ENCODE data around the gene SHROOM1.

Gene SHROOM1

DNA sequence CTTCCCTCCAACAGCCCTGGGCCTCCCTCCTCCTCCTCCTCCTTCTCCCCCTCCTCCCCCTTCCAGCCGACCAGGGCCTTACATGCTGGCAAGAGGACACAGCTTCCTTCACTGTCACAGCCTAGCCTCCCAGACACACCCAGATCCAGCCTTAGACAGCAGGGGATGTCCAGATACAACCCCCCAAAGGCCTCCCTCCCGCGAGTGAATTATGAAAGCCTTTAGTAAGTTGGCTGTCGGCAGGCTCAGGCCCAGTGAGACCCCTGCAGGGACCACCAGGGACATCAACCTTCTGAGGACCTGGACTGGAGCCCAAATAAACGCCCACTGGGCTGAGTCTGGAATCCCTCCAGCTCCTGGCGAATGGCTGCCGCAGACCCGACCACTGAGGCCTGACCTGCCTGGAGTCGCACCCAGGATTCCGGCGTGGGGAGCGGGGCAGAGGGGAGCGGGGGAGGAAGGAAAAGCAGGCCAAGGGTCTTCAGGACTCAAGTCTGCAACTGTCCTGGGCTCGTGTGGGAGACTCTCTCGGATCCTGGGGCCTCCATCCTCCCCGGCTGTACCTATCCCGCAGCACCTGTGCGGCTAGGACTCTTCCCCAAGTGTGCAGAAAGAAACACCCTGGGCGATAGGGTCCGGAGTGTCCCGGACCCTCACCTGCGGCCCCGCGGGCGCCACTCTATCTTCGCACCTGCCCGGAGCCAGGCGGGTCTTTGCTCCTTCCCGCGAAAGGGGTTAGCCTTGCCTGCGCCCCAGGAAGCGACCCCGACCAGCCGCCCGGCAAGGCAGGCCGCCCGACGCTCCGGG lies 54.1 kb downstream of the SHROOM1 start:
- DNase-seq, result no peak

- no peak for DNase-seq
Observed at GRCh38 chr5:132775476-132775961, 54.9 kb downstream of the SHROOM1 start.

- DNase-seq, result no peak
Observed at GRCh38 chr5:132774896-132775295, 55.6 kb downstream of the SHROOM1 start.

DNA sequence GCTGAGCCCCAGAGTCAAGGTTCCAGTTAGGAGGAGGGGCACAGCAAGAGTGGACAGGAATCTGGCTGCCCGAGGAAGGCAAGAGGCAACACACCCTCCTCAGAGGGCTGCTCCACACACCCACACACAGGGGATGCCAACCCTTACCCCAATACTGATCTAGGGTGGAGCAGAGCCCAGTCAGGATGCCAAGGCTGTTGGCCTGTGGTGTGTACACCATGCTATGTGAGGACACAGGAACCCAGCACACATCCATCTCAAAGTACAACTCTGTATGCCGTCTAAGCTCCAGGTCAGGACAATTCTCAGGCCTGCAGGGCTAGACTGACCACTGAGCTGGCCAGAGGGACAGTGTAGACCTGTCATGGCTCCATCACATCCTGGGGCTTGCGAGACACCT lies 56.0 kb downstream of the SHROOM1 start:
- DNase-seq, result no peak

DNA sequence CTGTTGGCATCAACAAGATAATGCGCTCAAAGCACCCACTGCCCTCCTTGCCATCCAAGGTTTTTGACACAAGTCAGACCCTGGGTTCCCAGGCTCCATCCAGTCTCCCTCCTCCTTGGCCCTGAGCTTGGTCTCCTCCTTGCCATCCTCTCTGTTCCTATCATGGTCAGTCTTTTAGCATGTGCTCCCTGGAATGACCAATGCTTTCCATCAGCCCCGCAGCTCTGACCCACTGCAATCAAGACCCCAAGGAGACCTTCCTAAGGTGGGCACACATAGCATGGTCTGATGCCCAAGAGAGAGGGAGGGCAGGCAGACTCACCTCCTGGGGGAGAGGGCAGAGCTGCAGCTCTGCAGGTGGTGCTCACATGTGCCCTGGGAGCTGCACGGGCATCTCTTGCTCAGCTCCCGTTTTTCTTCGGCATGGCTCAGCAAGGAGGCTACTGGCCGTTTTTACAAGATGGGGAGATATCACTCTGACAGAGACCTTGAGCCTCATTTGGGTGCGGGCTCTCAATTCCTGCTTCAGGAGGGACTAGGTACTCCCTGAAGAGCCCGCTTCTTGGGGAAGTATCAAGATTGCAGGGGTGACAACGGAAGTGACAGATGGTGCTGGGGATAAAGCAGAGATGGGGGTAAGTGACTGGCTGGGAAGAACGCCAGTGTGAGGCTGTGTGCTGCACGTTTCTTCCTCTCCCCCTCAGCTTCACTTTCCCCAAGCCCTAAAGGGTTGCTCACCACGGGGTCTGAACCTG lies 56.7 kb downstream of the SHROOM1 start:
- no peak for DNase-seq

DNA sequence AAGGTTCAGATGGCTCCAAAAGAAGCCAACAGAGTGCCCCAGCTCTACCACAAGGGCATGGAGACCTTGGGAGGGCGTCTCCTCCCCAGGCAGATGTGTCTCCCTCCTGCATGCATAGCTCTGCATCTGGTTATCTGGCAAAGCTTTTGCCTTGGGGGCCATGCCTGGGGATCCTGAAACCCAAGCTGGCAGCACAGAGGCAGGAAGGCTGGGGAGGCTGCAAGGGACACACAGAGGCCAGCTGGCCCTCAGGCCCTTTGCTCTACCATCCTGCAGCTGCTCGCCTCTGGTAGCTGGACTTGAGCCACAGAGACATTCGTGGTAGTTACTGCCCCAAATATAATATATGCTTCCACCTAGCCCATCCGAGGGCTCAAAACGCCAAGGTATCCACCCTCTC lies 57.3 kb downstream of the SHROOM1 start:
- DNase-seq, result no peak

DNA sequence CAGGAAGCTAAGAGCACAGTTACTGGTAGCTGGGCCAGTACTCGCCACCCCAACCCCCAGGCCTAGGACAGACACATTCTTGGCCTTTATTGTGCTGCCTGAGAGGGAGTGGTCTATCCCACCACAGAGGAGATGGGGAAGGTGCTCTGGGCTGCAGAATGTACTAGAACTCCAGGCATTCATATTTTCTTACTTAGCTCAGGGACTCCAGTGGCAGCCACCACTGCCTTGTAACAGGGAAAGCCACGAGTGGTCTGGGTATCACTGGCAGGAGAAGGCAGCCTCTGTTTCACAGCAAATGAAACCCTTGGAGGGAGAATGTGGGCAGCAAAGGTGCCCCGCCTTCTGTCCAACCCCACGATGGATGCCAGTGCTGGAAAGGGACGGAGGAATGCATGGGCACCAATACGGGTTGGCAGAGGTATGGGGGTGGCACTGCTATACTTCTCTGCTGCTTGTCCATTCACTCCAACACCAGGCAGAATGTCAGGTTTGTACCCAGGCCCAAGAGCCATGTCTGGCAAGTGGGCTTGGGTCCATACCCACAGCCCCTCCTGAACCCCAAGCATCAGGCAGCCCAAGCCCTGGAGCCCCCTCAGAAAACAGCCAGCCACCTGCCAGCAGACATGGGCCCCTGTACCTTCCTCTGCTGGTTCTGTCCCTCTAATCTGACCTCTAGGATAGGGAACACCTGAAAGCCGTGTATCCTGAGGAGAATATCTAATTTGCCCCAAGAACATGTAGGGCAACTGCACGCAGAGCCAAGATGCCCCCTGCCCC lies 58.0 kb downstream of the SHROOM1 start:
- DNase-seq, result no peak
